Measurements from ENCODE around the gene MAP3K5. TPM values are rescaled to one million over a fixed set of nuclear protein-coding genes. Genes with fewer than 3 reads are reported as not detected.

MAP3K5 gene
- polyA plus RNA-seq, 3 donors = 9.6 to 12.0 (median 11.1) TPM

GRCh38 chr6:136672144-136672543 lies 120.1 kb downstream of the MAP3K5 start:
- Mint-ChIP-seq H3K4me1 (peaks cover 2% of the 10 kb centered on the region), H3K36me3 (peaks cover 37 to 49% of the 10 kb centered on the region in 2 donors), H3K27me3 (ENCODE audit: low read depth in 3 of 3) (no peaks in the 10 kb centered on the region), H3K9me3 (peaks cover 0 to 1% (median 0%) of the 10 kb centered on the region in 7 donors), H3K27ac (no peak overlapping the region), H3K4me3 (no peak overlapping the region)
- no peaks in the 10 kb centered on the region for H3K4me1 ChIP-seq (ENCODE audit: control insufficient read depth in 1 of 2, insufficient read depth in 2 of 2, low read length in 2 of 2)
- H3K79me2 ChIP-seq (ENCODE audit: insufficient read depth, low read length) = no peaks in the 10 kb centered on the region
- peaks cover 9% of the 10 kb centered on the region for H4K20me1 ChIP-seq (ENCODE audit: insufficient read depth, low read length)
- no peak overlapping the region for H2AFZ ChIP-seq (ENCODE audit: insufficient read depth, low read depth, low read length, poor library complexity, severe bottlenecking)
- H3K36me3 ChIP-seq (replicated peaks in 1 of 2; ENCODE audit: control insufficient read depth in 1 of 2, insufficient read depth in 2 of 2, low read length in 2 of 2) = peaks cover 14 to 42% of the 10 kb centered on the region in 2 donors
- no peak for TF ChIP-seq CTCF (IDR thresholded peaks at IDR 0.05)
- intact Hi-C loops (cut with micrococcal nuclease) = no loop called here
- no peaks in the 10 kb centered on the region for H3K9me3 ChIP-seq (replicated peaks in 1 of 2; ENCODE audit: control insufficient read depth in 1 of 2, insufficient read depth in 1 of 2, low read length in 2 of 2)
- H3K9ac ChIP-seq (ENCODE audit: insufficient read depth, low read length, poor library complexity, severe bottlenecking) = no peak overlapping the region
- WGBS (ENCODE audit: insufficient coverage) = 88% methylated on average over 3 of the region's 4 CpGs
- H3K4me3 ChIP-seq (replicated peaks in 1 of 3; ENCODE audit: low read depth in 2 of 3, low read length in 3 of 3) = no peak overlapping the region
- H3K27me3 ChIP-seq (ENCODE audit: control insufficient read depth in 2 of 2, insufficient read depth in 2 of 2, low read length in 2 of 2) = no peaks in the 10 kb centered on the region
- no peak for DNase-seq
- no peak overlapping the region for H3K4me2 ChIP-seq (replicated peaks; ENCODE audit: extremely low read depth, low read length, poor library complexity, severe bottlenecking)
- H3K27ac ChIP-seq (ENCODE audit: low read depth in 1 of 2, low read length in 2 of 2) = no peak overlapping the region

GRCh38 chr6:136669299-136669699 lies 123.0 kb downstream of the MAP3K5 start:
- H3K9me3 Mint-ChIP-seq = peaks cover 0 to 1% (median 0%) of the 10 kb centered on the region in 7 donors
- Histone ChIP-seq H3K4me2 (replicated peaks; ENCODE audit: extremely low read depth, low read length, poor library complexity, severe bottlenecking) (no peak overlapping the region), H4K20me1 (ENCODE audit: insufficient read depth, low read length) (peaks cover 4% of the 10 kb centered on the region), H3K27me3 (ENCODE audit: control insufficient read depth in 2 of 2, insufficient read depth in 2 of 2, low read length in 2 of 2) (no peaks in the 10 kb centered on the region), H3K79me2 (ENCODE audit: insufficient read depth, low read length) (no peaks in the 10 kb centered on the region), H3K9ac (ENCODE audit: insufficient read depth, low read length, poor library complexity, severe bottlenecking) (no peak overlapping the region), H2AFZ (ENCODE audit: insufficient read depth, low read depth, low read length, poor library complexity, severe bottlenecking) (no peak overlapping the region), H3K9me3 (replicated peaks in 1 of 2; ENCODE audit: control insufficient read depth in 1 of 2, insufficient read depth in 1 of 2, low read length in 2 of 2) (no peaks in the 10 kb centered on the region), H3K4me3 (replicated peaks in 1 of 3; ENCODE audit: low read depth in 2 of 3, low read length in 3 of 3) (no peak overlapping the region), H3K27ac (ENCODE audit: low read depth in 1 of 2, low read length in 2 of 2) (peak overlapping the region in 1 of 2 donors; percentile 10), H3K4me1 (ENCODE audit: control insufficient read depth in 1 of 2, insufficient read depth in 2 of 2, low read length in 2 of 2) (no peaks in the 10 kb centered on the region), H3K36me3 (replicated peaks in 1 of 2; ENCODE audit: control insufficient read depth in 1 of 2, insufficient read depth in 2 of 2, low read length in 2 of 2) (peaks cover 22 to 51% of the 10 kb centered on the region in 2 donors)
- WGBS (ENCODE audit: insufficient coverage) = no CpG with 5 or more reads among the region's 3 CpGs
- H3K27me3 Mint-ChIP-seq (ENCODE audit: low read depth in 3 of 3) = no peaks in the 10 kb centered on the region
- H3K36me3 Mint-ChIP-seq = peaks cover 37 to 47% of the 10 kb centered on the region in 2 donors
- H3K4me1 Mint-ChIP-seq = peaks cover 2% of the 10 kb centered on the region
- DNase-seq = no peak
- H3K27ac Mint-ChIP-seq = peak overlapping the region in 2 of 7 donors; percentile 47 to 59
- intact Hi-C loops (cut with micrococcal nuclease) = no loop called here
- TF ChIP-seq CTCF (IDR thresholded peaks at IDR 0.05) = no peak
- H3K4me3 Mint-ChIP-seq = no peak overlapping the region

Data from CD14-positive monocyte (primary cell).